MCF 10A (cell line): ENCODE results near the gene ELP4. TPM values are rescaled to one million over a fixed set of nuclear protein-coding genes. Genes with fewer than 3 reads are reported as not detected.
A peak's percentile ranks its signal among the peaks of the same experiment; 100 is the strongest.

Source experiments
- BruUV-seq: library from RNA; stranded (reverse); fragments of 400-500 nt; replicated peaks from 2 replicates; lab custom pipeline; 2021; lab: Mats Ljungman, UMichigan
- CTCF ChIA-PET: fragments of 300-600 bp; sonication (Branson Sonifier 250); formaldehyde crosslinking; extraction: SDS; loops from one replicate; lab custom pipeline; 2021; ENCODE audit warnings: antibody characterized with exemption, inconsistent platforms; lab: Yijun Ruan, JAX
- POLR2A ChIA-PET: fragments of 300-600, 350-650 bp; sonication (Branson Sonifier 250); formaldehyde crosslinking; extraction: SDS; loops from one replicate; lab custom pipeline; 2020; ENCODE audit warnings: antibody characterized with exemption, inconsistent platforms; lab: Yijun Ruan, JAX
- DNase-seq: peaks from one replicate; pipeline ENCODE4 v3.0.0-alpha.2; 2018; ENCODE audit not compliant: unreplicated experiment
- H3K27ac Mint-ChIP-seq: one replicate; pipeline ENCODE4 v1.8.0; 2022; ENCODE audit warnings: mild to moderate bottlenecking, low read depth, mixed read lengths; ENCODE audit not compliant: unreplicated experiment
- H3K27me3 Mint-ChIP-seq: one replicate; pipeline ENCODE4 v1.8.0; 2022; ENCODE audit warnings: mixed read lengths; ENCODE audit not compliant: insufficient read depth, unreplicated experiment
- H3K36me3 Mint-ChIP-seq: one replicate; pipeline ENCODE4 v1.8.0; 2022; ENCODE audit warnings: mild to moderate bottlenecking, moderate library complexity, mixed read lengths; ENCODE audit not compliant: insufficient read depth, unreplicated experiment
- H3K4me1 Mint-ChIP-seq: one replicate; pipeline ENCODE4 v1.8.0; 2022; ENCODE audit warnings: mixed read lengths; ENCODE audit not compliant: insufficient read depth, unreplicated experiment
- H3K4me3 Mint-ChIP-seq: one replicate; pipeline ENCODE4 v1.8.0; 2022; ENCODE audit warnings: mild to moderate bottlenecking, moderate library complexity, mixed read lengths; ENCODE audit not compliant: unreplicated experiment
- H3K9me3 Mint-ChIP-seq: one replicate; pipeline ENCODE4 v1.8.0; 2022; ENCODE audit warnings: mixed read lengths; ENCODE audit not compliant: unreplicated experiment
- intact Hi-C: fragments of 100-400 bp; cut with micrococcal nuclease; formaldehyde crosslinking; loops from 2 replicates; pipeline ENCODE4 v1.14.1; 2022
- total RNA-seq: library from RNA; stranded (reverse); gene quantifications from 2 replicates; pipeline ENCODE4 v1.2.3, GENCODE V29; 2022
- TF ChIP-seq, protein P1 (sequence below): fragments of 200-600 bp; IDR thresholded peaks from one replicate; pipeline ENCODE4 v1.8.0; 2022; ENCODE audit warnings: antibody characterized with exemption, mild to moderate bottlenecking; ENCODE audit not compliant: unreplicated experiment

The ELP4 gene
- total RNA-seq, 1 experiment from 2014 or later, result 18.3 TPM

DNA sequence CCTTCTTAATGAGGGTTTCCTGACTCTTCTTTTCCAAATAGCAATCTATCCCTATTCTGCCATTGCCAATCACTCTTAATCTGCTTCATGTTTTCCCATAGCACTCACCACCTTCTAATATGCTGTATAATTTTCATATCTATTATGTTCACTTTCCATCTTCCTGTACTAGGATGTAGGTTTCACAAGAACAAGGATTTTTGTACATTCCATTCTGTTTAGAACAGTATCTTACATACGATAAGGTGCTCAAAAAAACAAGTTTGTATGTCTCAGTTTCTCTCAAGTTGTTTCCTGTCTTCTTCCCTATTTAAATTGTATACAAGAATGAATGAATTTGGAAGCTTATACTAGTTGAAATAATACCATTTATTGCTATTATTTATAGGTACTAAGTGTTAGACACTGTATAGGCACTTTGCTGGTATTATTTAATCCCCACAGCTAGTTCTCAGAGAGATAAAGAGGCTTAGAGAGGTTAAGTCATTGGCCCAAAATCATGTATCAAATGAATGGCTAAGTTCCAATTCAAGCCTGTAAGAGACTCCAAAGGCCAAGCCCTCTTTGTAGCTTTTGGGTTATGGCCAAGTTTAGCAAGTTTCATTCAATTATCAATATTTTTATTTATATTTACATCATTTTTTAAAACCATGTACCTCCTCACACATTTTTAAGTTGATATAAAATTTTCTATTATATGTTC, 166.9 kb downstream of the ELP4 start:
- no peak overlapping the region for H3K4me3 Mint-ChIP-seq
- DNase-seq, result no peak
- H3K27me3 Mint-ChIP-seq, result no peaks in the 10 kb centered on the region
- H3K4me1 Mint-ChIP-seq, result peaks cover 14% of the 10 kb centered on the region
- CTCF ChIA-PET, result interaction anchor here (1.0 kb wide), 1 partner anchor 15 kb away, joined by 3 read pairs; no protein-coding TSS in a partner anchor
- H3K27ac Mint-ChIP-seq, result no peak overlapping the region
- BruUV-seq, result no TSS peak
- H3K9me3 Mint-ChIP-seq, result peaks cover 7% of the 10 kb centered on the region
- POLR2A ChIA-PET, result interaction anchor here (1.0 kb wide), 1 partner anchor 14 kb away, joined by 4 read pairs; no protein-coding TSS in a partner anchor
- no peaks in the 10 kb centered on the region for H3K36me3 Mint-ChIP-seq
- intact Hi-C loops, result no loop called here
- TF ChIP-seq, protein P1, sequence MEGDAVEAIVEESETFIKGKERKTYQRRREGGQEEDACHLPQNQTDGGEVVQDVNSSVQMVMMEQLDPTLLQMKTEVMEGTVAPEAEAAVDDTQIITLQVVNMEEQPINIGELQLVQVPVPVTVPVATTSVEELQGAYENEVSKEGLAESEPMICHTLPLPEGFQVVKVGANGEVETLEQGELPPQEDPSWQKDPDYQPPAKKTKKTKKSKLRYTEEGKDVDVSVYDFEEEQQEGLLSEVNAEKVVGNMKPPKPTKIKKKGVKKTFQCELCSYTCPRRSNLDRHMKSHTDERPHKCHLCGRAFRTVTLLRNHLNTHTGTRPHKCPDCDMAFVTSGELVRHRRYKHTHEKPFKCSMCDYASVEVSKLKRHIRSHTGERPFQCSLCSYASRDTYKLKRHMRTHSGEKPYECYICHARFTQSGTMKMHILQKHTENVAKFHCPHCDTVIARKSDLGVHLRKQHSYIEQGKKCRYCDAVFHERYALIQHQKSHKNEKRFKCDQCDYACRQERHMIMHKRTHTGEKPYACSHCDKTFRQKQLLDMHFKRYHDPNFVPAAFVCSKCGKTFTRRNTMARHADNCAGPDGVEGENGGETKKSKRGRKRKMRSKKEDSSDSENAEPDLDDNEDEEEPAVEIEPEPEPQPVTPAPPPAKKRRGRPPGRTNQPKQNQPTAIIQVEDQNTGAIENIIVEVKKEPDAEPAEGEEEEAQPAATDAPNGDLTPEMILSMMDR, result no peak

DNA sequence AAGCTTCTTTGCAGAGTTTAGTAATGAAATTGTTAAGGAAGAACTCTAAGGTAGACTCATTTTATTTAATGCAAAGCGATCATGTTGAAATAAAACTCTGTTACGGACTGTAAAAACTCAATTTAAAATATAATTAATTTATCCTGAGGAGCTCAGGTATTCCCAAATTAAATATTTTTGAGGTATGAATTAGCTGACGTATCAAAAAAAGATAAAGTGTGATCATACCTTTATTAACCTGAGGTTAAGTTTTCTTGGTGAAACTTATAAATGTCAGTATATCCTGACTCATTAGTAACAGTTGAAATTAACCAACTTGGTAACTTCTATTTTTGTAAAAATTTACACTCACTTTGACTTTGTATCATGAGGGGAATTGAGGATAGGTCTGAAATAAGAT, 171.2 kb downstream of the ELP4 start:
- CTCF ChIA-PET, result interaction anchor here (0.6 kb wide), 1 partner anchor 228 kb away, joined by 3 read pairs; no protein-coding TSS in a partner anchor
- TF ChIP-seq, protein P1, result no peak
- Mint-ChIP-seq H3K27me3 (no peaks in the 10 kb centered on the region), H3K4me1 (peaks cover 13% of the 10 kb centered on the region), H3K27ac (no peak overlapping the region), H3K36me3 (peaks cover 4% of the 10 kb centered on the region), H3K4me3 (no peak overlapping the region), H3K9me3 (peaks cover 7% of the 10 kb centered on the region)
- BruUV-seq, result no TSS peak
- intact Hi-C loops, result no loop called here
- no peak for DNase-seq
- POLR2A ChIA-PET, result no interaction called here

DNA sequence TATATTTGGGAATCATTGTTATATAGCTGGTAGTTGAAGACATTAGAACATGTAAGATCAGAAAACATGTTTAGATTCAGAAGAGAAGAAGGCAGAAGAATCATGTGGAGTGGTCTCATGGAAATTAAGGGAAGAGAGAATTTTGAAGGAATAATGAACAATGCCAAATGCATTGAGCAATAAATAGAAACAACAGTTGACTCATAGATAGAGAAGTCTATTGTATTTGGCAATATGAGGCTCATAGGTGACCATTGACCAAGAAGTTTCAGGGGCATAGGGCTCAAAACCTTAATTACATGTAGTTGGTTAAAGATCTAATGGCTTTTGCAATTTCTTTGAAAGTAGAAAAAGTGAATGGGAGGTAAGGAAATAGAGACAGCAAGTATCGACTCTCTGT, 177.7 kb downstream of the ELP4 start:
- TF ChIP-seq, protein P1, result no peak
- Mint-ChIP-seq H3K27me3 (no peaks in the 10 kb centered on the region), H3K36me3 (peaks cover 4% of the 10 kb centered on the region), H3K9me3 (no peaks in the 10 kb centered on the region), H3K4me1 (peaks cover 10% of the 10 kb centered on the region), H3K27ac (no peak overlapping the region), H3K4me3 (no peak overlapping the region)
- no TSS peak for BruUV-seq
- intact Hi-C loops, result no loop called here
- peak; percentile 49 for DNase-seq
- POLR2A ChIA-PET, result no interaction called here
- CTCF ChIA-PET, result no interaction called here

DNA sequence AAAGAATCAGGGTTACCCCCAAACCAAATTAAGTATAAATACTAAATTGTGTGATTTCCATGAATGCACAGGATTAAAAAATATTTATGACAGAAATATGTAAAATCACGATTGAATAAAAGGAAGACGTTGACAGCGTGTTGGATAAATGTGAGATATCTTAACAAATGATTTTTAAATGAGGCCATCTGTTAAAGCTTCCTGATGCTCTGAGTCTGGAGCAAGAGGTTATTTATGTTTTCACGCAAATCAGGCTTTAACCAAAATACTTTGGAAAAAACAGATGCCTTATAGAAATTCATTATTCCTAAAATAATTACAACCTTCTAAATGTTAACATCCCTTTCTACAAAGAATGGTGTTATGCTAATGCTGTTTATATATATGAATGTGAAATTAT, 178.3 kb downstream of the ELP4 start:
- Mint-ChIP-seq H3K4me1 (peaks cover 10% of the 10 kb centered on the region), H3K36me3 (peaks cover 4% of the 10 kb centered on the region), H3K9me3 (no peaks in the 10 kb centered on the region), H3K27me3 (no peaks in the 10 kb centered on the region), H3K4me3 (no peak overlapping the region), H3K27ac (no peak overlapping the region)
- TF ChIP-seq, protein P1, result no peak
- DNase-seq, result no peak
- POLR2A ChIA-PET, result no interaction called here
- no TSS peak for BruUV-seq
- CTCF ChIA-PET, result no interaction called here
- intact Hi-C loops, result no loop called here
